ENCODE data around the gene DCST2. TPM values are rescaled to one million over a fixed set of nuclear protein-coding genes. Genes with fewer than 3 reads are reported as not detected.

The DCST2 gene
- total and polyA plus RNA-seq, 9 of the 15 experiments (the other 6 are each of a cell fraction or from before 2014, with no cell fraction given), result 0.09 to 0.49 (median 0.11) TPM; not detected in 3

- peaks cover 0 to 18% of the 10 kb centered on the region in 2 experiments; a peak in 3 of 5 replicates for H3K4me1 ChIP-seq (replicated peaks in 1 of 2; ENCODE audit: control insufficient read depth in 2 of 2, insufficient read depth in 2 of 2, low read length in 2 of 2)
- CTCF ChIA-PET (ENCODE audit: low intra/inter-chr PET ratio), result no interaction called here
- FAIRE-seq, result no peak
- 11% methylated on average over 6 of the region's 12 CpGs for WGBS (ENCODE audit: insufficient coverage, low coverage, missing lambda C conversion rate)
- H3K9ac ChIP-seq (ENCODE audit: insufficient read depth in 1 of 2, low read depth in 2 of 2, low read length in 2 of 2), result peak overlapping the region in 1 of 2 experiments; percentile 58; a peak in 2 of 4 replicates
- intact Hi-C loops (cut with micrococcal nuclease), result no loop called here
- no peak for TF ChIP-seq ZFP91 (CRISPR knock-in tag; IDR thresholded peaks at IDR 0.05)
- no peak for TF ChIP-seq CCNT2 (IDR thresholded peaks at IDR 0.05; ENCODE audit: borderline replicate concordance, extremely low read depth, insufficient read length, low read depth, low read length)
- TF ChIP-seq IRF9 (tag; IDR thresholded peaks at IDR 0.05), result no peak
- no peak for TF ChIP-seq ZNF41 (CRISPR knock-in tag; conservative IDR thresholded peaks at IDR 0.05)
- TF ChIP-seq RBM14 (IDR thresholded peaks at IDR 0.05; ENCODE audit: borderline replicate concordance, insufficient read depth, low read depth, low read length), result no peak
- no peak for TF ChIP-seq NELFE (IDR thresholded peaks at IDR 0.05; ENCODE audit: insufficient read depth, insufficient read length)
- no peak for TF ChIP-seq NEUROD1 (IDR thresholded peaks at IDR 0.05; ENCODE audit: borderline replicate concordance, low read depth, low read length, partially characterized antibody)
- no peak for TF ChIP-seq ZNF217 (CRISPR knock-in tag; IDR thresholded peaks at IDR 0.05)
- no peak for TF ChIP-seq TCF15 (CRISPR knock-in tag; IDR thresholded peaks at IDR 0.05)
- no peak for TF ChIP-seq MECOM (CRISPR knock-in tag; IDR thresholded peaks at IDR 0.05)
- TF ChIP-seq ZNF75A (CRISPR knock-in tag; IDR thresholded peaks at IDR 0.05), result no peak
- no peak for TF ChIP-seq E2F5 (CRISPR knock-in tag; IDR thresholded peaks at IDR 0.05)
- TF ChIP-seq ZNF644 (tag; IDR thresholded peaks at IDR 0.05; ENCODE audit: low read depth), result no peak
- TF ChIP-seq MYC (IDR thresholded peaks at IDR 0.05; ENCODE audit: low read depth, low read length), result no peak
- no peak for TF ChIP-seq MYC (CRISPR knock-in tag; IDR thresholded peaks at IDR 0.05; ENCODE audit: borderline replicate concordance, low read depth)
- TF ChIP-seq U2AF2 (optimal IDR thresholded peaks at IDR 0.05; ENCODE audit: low read depth, low read length), result no peak
- no peak for TF ChIP-seq CEBPB (tag; IDR thresholded peaks at IDR 0.05)
- no peaks in the 10 kb centered on the region for H3K79me2 ChIP-seq (ENCODE audit: control insufficient read depth, insufficient read depth, low read length)
- no peak for DNase-seq (ENCODE audit: extremely low read depth in 1 of 4, low spot score in 3 of 4)
- no peak overlapping the region for H2AFZ ChIP-seq (ENCODE audit: low read depth, low read length)
- POLR2A ChIA-PET, result interaction anchor here (1.3 to 1.9 kb wide), 2 partner anchors 14 to 16 kb away, joined by 4 to 8 read pairs; no protein-coding TSS in a partner anchor
- no peak for ATAC-seq
- no peaks in the 10 kb centered on the region for H3K9me1 ChIP-seq (ENCODE audit: control insufficient read depth, insufficient read depth, low read length)
- H3K4me3 ChIP-seq, result no peak overlapping the region
- no peaks in the 10 kb centered on the region for H3K36me3 ChIP-seq (ENCODE audit: control insufficient read depth, insufficient read depth, low read length)
- no peak overlapping the region for H3K4me2 ChIP-seq (ENCODE audit: insufficient read depth, low read length)
- no peaks in the 10 kb centered on the region for H4K20me1 ChIP-seq (replicated peaks; ENCODE audit: control insufficient read depth, insufficient read depth, low read length)
- no peaks in the 10 kb centered on the region for H3K9me3 ChIP-seq (replicated peaks; ENCODE audit: control insufficient read depth, insufficient read depth, low read depth, low read length)
- no TSS peak for BruUV-seq (replicated peaks)
- in situ Hi-C loops (cut with MboI), result no loop called here
- peaks cover 0 to 21% of the 10 kb centered on the region in 2 experiments; a peak in 2 of 5 replicates for H3K27me3 ChIP-seq (ENCODE audit: control insufficient read depth in 2 of 2, insufficient read depth in 2 of 2, low read length in 2 of 2)
- H3K27ac ChIP-seq (ENCODE audit: extremely low read depth, low read depth, low read length), result no peak overlapping the region
These were observed 695 bp downstream of the DCST2 start for GRCh38 chr1:155032886-155033285.

Measured in K562 (cell line).